ENCODE measurements around the gene SLC12A9. TPM values are rescaled to one million over a fixed set of nuclear protein-coding genes. Genes with fewer than 3 reads are reported as not detected.

Gene SLC12A9
- total and polyA plus RNA-seq, 2 experiments from 2014 or later: 10.3 to 39.9 TPM

GRCh38 chr7:100825215-100825671 lies 27.3 kb upstream of the SLC12A9 start:
- H3F3A ChIP-seq (replicated peaks; ENCODE audit: low read depth): peaks cover 7% of the 10 kb centered on the region; the same call in 1 of the 2 replicates
- TF ChIP-seq POLR2AphosphoS5 (IDR thresholded peaks at IDR 0.05; ENCODE audit: low read depth) (no peak), ZNF462 (CRISPR knock-in tag; IDR thresholded peaks at IDR 0.05) (no peak), EZH2 (IDR thresholded peaks at IDR 0.05; ENCODE audit: low read depth, unreplicated experiment) (no peak), EZH2phosphoT487 (IDR thresholded peaks at IDR 0.05; ENCODE audit: unreplicated experiment) (no peak), REST (IDR thresholded peaks at IDR 0.05; ENCODE audit: unreplicated experiment) (no peak), ZNF114 (CRISPR knock-in tag; IDR thresholded peaks at IDR 0.05) (no peak), NANOG (IDR thresholded peaks at IDR 0.05; ENCODE audit: borderline replicate concordance) (no peak), CTCF (conservative IDR thresholded peaks at IDR 0.05; ENCODE audit: low read depth in 2 of 2) (no peak), CREB1 (CRISPR knock-in tag; IDR thresholded peaks at IDR 0.05; ENCODE audit: low read depth) (no peak), STAT1 (IDR thresholded peaks at IDR 0.05; ENCODE audit: unreplicated experiment) (no peak), ETS1 (IDR thresholded peaks at IDR 0.05) (no peak), ZNF331 (CRISPR knock-in tag; IDR thresholded peaks at IDR 0.05; ENCODE audit: low read depth) (no peak), JUNB (IDR thresholded peaks at IDR 0.05; ENCODE audit: unreplicated experiment) (no peak)
- peaks cover 23% of the 10 kb centered on the region for H3K4me1 Mint-ChIP-seq
- H3K4me1 ChIP-seq (ENCODE audit: insufficient read depth): peaks cover 15% of the 10 kb centered on the region; the same call in 1 of the 2 replicates
- H3K9me2 ChIP-seq (ENCODE audit: insufficient read depth): no peaks in the 10 kb centered on the region
- ATAC-seq (no peak), DNase-seq (ENCODE audit: low spot score) (peak; percentile 40)
- H3K4me3 Mint-ChIP-seq: peak overlapping the region; percentile 97
- H3K27ac ChIP-seq (ENCODE audit: low read depth): peak overlapping the region; percentile 45; the same call in 1 of the 2 replicates
- H3K4me2 ChIP-seq: peak overlapping the region; percentile 100
- H2AFZ ChIP-seq: no peak overlapping the region
- H3K79me2 ChIP-seq (replicated peaks; ENCODE audit: insufficient read depth): peaks cover 51% of the 10 kb centered on the region
- no peaks in the 10 kb centered on the region for H3K27me3 ChIP-seq (ENCODE audit: insufficient read depth)
- H3K36me3 Mint-ChIP-seq (ENCODE audit: low read depth): peaks cover 58% of the 10 kb centered on the region
- peak overlapping the region; percentile 98 for H3K4me3 ChIP-seq
- H3K36me3 ChIP-seq (ENCODE audit: insufficient read depth): peaks cover 25% of the 10 kb centered on the region
- peaks cover 21% of the 10 kb centered on the region for H3K27me3 Mint-ChIP-seq (ENCODE audit: insufficient read depth, low read depth, poor library complexity)
- no peaks in the 10 kb centered on the region for H3K9me3 Mint-ChIP-seq
- H3K27ac Mint-ChIP-seq: peak overlapping the region; percentile 4; the same call in 1 of the 2 replicates
- peaks cover 27% of the 10 kb centered on the region for H4K20me1 ChIP-seq (replicated peaks; ENCODE audit: insufficient read depth)

Measured in GM23338 (cell line).